ENCODE measurements around the gene CEP164. TPM values are rescaled to one million over a fixed set of nuclear protein-coding genes. Genes with fewer than 3 reads are reported as not detected.

CEP164 gene
- total and polyA plus RNA-seq, 10 of the 15 experiments (the other 5 are each of a cell fraction or from before 2014, with no cell fraction given) = 4.2 to 31.2 (median 20.2) TPM

DNA sequence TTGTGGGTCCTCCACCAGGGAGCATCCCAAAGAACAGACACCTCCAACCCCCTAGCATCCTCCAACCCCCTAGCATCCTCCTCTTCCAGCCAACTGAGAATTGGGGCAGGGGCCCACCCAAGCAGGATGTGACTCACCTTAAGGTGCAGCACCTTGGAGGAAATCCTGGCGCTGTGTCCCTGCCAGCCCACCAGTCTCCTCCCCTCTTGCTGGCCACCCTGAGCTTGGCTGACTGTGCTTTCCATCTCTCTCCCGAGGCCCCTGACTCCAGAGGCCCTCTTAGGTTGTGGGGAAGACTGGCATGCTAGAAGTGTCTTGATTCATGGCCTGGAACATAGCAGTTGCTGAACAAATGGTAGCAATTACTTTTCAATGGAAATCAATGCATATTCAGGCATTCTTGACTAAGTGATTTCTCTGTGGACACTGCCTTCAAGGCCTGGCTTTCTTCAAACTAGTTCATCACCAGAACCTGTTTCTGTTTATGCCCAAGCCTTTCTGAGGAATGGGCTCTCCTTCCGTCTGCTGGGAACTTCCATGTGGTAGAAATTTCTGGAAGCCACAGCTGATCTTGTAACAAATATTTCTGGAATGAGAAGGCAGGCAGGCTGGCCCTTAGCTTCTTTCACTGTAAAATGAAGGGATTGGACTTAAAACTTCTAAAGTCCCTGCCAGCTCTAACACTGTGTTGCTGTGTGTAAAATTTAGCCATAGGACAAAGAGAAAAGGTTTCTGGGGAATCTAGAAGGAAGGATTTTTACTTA lies 60.5 kb downstream of the CEP164 start:
- in situ Hi-C loops (cut with MboI) = no loop called here
- H3K4me3 ChIP-seq = no peak overlapping the region
- FAIRE-seq = no peak
- H4K20me1 ChIP-seq (ENCODE audit: control insufficient read depth, insufficient read depth) = no peaks in the 10 kb centered on the region
- H3K9me3 ChIP-seq (replicated peaks; ENCODE audit: control insufficient read depth, insufficient read depth, low read length) = no peaks in the 10 kb centered on the region
- ATAC-seq = no peak
- no peak overlapping the region for H3K4me2 ChIP-seq (ENCODE audit: control insufficient read depth, insufficient read depth)
- ChIA-PET SMC1A (ENCODE audit: uncharacterized antibody, unreplicated experiment) (interaction anchor here (0.9 kb wide), 1 partner anchor 46 kb away, joined by 3 read pairs; no protein-coding TSS in a partner anchor), POLR2A (interaction anchor here (0.6 to 0.7 kb wide), 2 partner anchors 654 to 1137 kb away, joined by 3 read pairs; no protein-coding TSS in a partner anchor), RAD21 (ENCODE audit: unreplicated experiment) (no interaction called here), CTCF (interaction anchor here (0.6 kb wide), 1 partner anchor 57 kb away, joined by 3 read pairs; no protein-coding TSS in a partner anchor)
- peaks cover 9 to 24% of the 10 kb centered on the region in 2 experiments for H3K36me3 ChIP-seq (ENCODE audit: control insufficient read depth in 2 of 2, insufficient read depth in 2 of 2, low read length in 1 of 2)
- no peak for DNase-seq (ENCODE audit: low read depth, low spot score)
- no TSS peak for BruUV-seq (replicated peaks)
- no peaks in the 10 kb centered on the region for H3K27me3 ChIP-seq (replicated peaks in 1 of 2; ENCODE audit: control insufficient read depth in 2 of 2, insufficient read depth in 2 of 2, low read length in 1 of 2)
- no peaks in the 10 kb centered on the region for H3K4me1 ChIP-seq (ENCODE audit: control insufficient read depth, insufficient read depth, low read length)
- no peaks in the 10 kb centered on the region for H3K79me2 ChIP-seq (ENCODE audit: control insufficient read depth, insufficient read depth, low read length)
- WGBS (ENCODE audit: insufficient coverage, insufficient replicate concordance, low lambda C conversion rate, missing lambda C conversion rate) = 80% methylated on average over 3 of the region's 3 CpGs
- H3K27ac ChIP-seq (ENCODE audit: control insufficient read depth, insufficient read depth) = no peak overlapping the region
- H2AFZ ChIP-seq (ENCODE audit: control insufficient read depth, low read depth, low read length) = no peak overlapping the region
- TF ChIP-seq CEBPB (IDR thresholded peaks at IDR 0.05; ENCODE audit: borderline replicate concordance in 1 of 2, low read depth in 2 of 2, low read length in 2 of 2) (no peak), ZNF24 (IDR thresholded peaks at IDR 0.05) (no peak), USF2 (IDR thresholded peaks at IDR 0.05; ENCODE audit: borderline replicate concordance, low read depth, low read length) (no peak), KDM1A (IDR thresholded peaks at IDR 0.05; ENCODE audit: borderline replicate concordance) (no peak)
- intact Hi-C loops (cut with micrococcal nuclease; ENCODE audit: unreplicated experiment) = no loop called here
- H3K9ac ChIP-seq (ENCODE audit: control insufficient read depth, insufficient read depth, low read length) = no peak overlapping the region

DNA sequence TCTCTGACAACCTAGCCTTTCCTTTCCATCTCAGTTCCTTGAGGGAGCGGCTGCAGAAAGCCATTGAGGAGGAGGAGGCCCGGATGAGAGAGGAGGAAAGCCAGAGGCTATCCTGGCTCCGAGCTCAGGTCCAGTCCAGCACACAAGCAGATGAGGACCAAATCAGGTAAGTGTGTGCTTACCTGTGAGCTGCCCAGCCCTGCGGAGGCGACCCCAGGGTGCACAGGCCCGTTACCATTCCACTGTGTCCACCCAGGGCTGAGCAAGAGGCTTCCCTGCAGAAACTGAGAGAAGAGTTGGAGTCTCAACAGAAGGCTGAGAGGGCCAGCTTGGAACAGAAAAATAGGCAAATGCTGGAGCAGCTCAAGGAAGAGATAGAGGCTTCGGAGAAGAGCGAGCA lies 63.1 kb downstream of the CEP164 start:
- Histone ChIP-seq H4K20me1 (ENCODE audit: control insufficient read depth, insufficient read depth) (no peaks in the 10 kb centered on the region), H3K9me3 (replicated peaks; ENCODE audit: control insufficient read depth, insufficient read depth, low read length) (no peaks in the 10 kb centered on the region), H3K27ac (ENCODE audit: control insufficient read depth, insufficient read depth) (no peak overlapping the region), H3K9ac (ENCODE audit: control insufficient read depth, insufficient read depth, low read length) (no peak overlapping the region), H3K79me2 (ENCODE audit: control insufficient read depth, insufficient read depth, low read length) (no peaks in the 10 kb centered on the region), H3K4me2 (ENCODE audit: control insufficient read depth, insufficient read depth) (no peak overlapping the region), H3K4me3 (no peak overlapping the region), H2AFZ (ENCODE audit: control insufficient read depth, low read depth, low read length) (no peak overlapping the region), H3K27me3 (replicated peaks in 1 of 2; ENCODE audit: control insufficient read depth in 2 of 2, insufficient read depth in 2 of 2, low read length in 1 of 2) (no peaks in the 10 kb centered on the region), H3K4me1 (ENCODE audit: control insufficient read depth, insufficient read depth, low read length) (no peaks in the 10 kb centered on the region), H3K36me3 (ENCODE audit: control insufficient read depth in 2 of 2, insufficient read depth in 2 of 2, low read length in 1 of 2) (peaks cover 12 to 32% of the 10 kb centered on the region in 2 experiments)
- DNase-seq (ENCODE audit: low read depth, low spot score) (no peak), FAIRE-seq (no peak), ATAC-seq (no peak)
- intact Hi-C loops (cut with micrococcal nuclease; ENCODE audit: unreplicated experiment) (no loop called here), in situ Hi-C loops (cut with MboI) (no loop called here)
- ChIA-PET CTCF (interaction anchor here (0.8 kb wide), 1 partner anchor 11 kb away, joined by 4 read pairs; no protein-coding TSS in a partner anchor), RAD21 (ENCODE audit: unreplicated experiment) (no interaction called here), SMC1A (ENCODE audit: uncharacterized antibody, unreplicated experiment) (interaction anchor here (1.8 kb wide), 1 partner anchor 12 kb away, joined by 5 read pairs; no protein-coding TSS in a partner anchor), POLR2A (no interaction called here)
- BruUV-seq (replicated peaks) = no TSS peak
- 93% methylated on average over 8 of the region's 8 CpGs for WGBS (ENCODE audit: insufficient coverage, insufficient replicate concordance, low lambda C conversion rate, missing lambda C conversion rate)
- TF ChIP-seq CHD1 (IDR thresholded peaks at IDR 0.05; ENCODE audit: low read depth, low read length) = no peak
- no peak for TF ChIP-seq MYC (IDR thresholded peaks at IDR 0.05; ENCODE audit: insufficient read depth, insufficient read length, insufficient replicate concordance, low read length, severe bottlenecking)
- TF ChIP-seq ETV6 (conservative IDR thresholded peaks at IDR 0.05 in 1 of 2, IDR thresholded peaks at IDR 0.05 in 1 of 2; ENCODE audit: borderline replicate concordance in 1 of 2, low read depth in 1 of 2) = no peak
- TF ChIP-seq SMAD1 (IDR thresholded peaks at IDR 0.05; ENCODE audit: low read depth, partially characterized antibody) = no peak
- no peak for TF ChIP-seq RCOR1 (conservative IDR thresholded peaks at IDR 0.05; ENCODE audit: low read depth, low read length)
- no peak for TF ChIP-seq SUPT20H (IDR thresholded peaks at IDR 0.05; ENCODE audit: borderline replicate concordance, control insufficient read depth, low read depth, low read length)
- no peak for TF ChIP-seq SIX5 (IDR thresholded peaks at IDR 0.05; ENCODE audit: low read depth, low read length, severe bottlenecking)
- TF ChIP-seq, protein P1, sequence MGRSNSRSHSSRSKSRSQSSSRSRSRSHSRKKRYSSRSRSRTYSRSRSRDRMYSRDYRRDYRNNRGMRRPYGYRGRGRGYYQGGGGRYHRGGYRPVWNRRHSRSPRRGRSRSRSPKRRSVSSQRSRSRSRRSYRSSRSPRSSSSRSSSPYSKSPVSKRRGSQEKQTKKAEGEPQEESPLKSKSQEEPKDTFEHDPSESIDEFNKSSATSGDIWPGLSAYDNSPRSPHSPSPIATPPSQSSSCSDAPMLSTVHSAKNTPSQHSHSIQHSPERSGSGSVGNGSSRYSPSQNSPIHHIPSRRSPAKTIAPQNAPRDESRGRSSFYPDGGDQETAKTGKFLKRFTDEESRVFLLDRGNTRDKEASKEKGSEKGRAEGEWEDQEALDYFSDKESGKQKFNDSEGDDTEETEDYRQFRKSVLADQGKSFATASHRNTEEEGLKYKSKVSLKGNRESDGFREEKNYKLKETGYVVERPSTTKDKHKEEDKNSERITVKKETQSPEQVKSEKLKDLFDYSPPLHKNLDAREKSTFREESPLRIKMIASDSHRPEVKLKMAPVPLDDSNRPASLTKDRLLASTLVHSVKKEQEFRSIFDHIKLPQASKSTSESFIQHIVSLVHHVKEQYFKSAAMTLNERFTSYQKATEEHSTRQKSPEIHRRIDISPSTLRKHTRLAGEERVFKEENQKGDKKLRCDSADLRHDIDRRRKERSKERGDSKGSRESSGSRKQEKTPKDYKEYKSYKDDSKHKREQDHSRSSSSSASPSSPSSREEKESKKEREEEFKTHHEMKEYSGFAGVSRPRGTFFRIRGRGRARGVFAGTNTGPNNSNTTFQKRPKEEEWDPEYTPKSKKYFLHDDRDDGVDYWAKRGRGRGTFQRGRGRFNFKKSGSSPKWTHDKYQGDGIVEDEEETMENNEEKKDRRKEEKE (IDR thresholded peaks at IDR 0.05) = no peak

Measured in GM12878 (cell line).